ENCODE data around the gene ETNPPL. TPM values are rescaled to one million over a fixed set of nuclear protein-coding genes. Genes with fewer than 3 reads are reported as not detected.

The ETNPPL gene
- total and polyA plus RNA-seq, 2 of the 13 experiments (the other 11 are each of a cell fraction or from before 2014, with no cell fraction given) = 1.4 to 6.0 TPM

DNA sequence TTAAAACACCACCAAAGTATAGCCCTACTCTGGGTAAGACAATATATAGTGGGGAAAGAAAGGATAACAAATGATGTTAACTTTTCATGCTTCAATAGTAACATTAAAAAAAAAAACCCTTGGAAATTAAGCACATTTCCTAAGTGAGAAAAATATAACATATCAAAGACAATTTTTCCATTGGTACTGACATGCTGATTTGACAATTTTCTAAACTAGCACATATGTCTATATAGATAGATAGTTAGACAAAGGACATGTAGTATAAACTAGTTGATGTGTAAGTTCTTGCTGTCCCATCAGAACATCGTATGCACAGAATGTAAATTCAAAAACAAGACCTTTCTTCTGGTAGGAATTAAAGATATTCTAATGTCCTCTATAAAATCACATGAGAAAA, 47.2 kb upstream of the ETNPPL start:
- no peak overlapping the region for H2AFZ ChIP-seq (ENCODE audit: low read length)
- H3K4me3 ChIP-seq (replicated peaks in 1 of 3; ENCODE audit: insufficient read depth in 1 of 3, low read depth in 2 of 3, low read length in 3 of 3) = no peak overlapping the region
- ChIA-PET POLR2A (no interaction called here), CTCF (ENCODE audit: low intra/inter-chr PET ratio, low total read pairs) (no interaction called here)
- TF ChIP-seq MTA3 (CRISPR knock-in tag; IDR thresholded peaks at IDR 0.05) (no peak), ZNF382 (CRISPR knock-in tag; IDR thresholded peaks at IDR 0.05; ENCODE audit: borderline replicate concordance) (no peak), ASH2L (IDR thresholded peaks at IDR 0.05; ENCODE audit: insufficient read length, low read depth, low read length) (no peak), KDM2A (CRISPR knock-in tag; IDR thresholded peaks at IDR 0.05; ENCODE audit: borderline replicate concordance, low read depth) (no peak), MAFF (IDR thresholded peaks at IDR 0.05; ENCODE audit: low read depth, low read length) (peak; percentile 60), GLI4 (CRISPR knock-in tag; IDR thresholded peaks at IDR 0.05; ENCODE audit: borderline replicate concordance) (no peak), ZNF207 (IDR thresholded peaks at IDR 0.05; ENCODE audit: borderline replicate concordance) (no peak), GFI1 (CRISPR knock-in tag; IDR thresholded peaks at IDR 0.05; ENCODE audit: borderline replicate concordance) (no peak), HDAC6 (IDR thresholded peaks at IDR 0.05; ENCODE audit: low read depth, low read length) (no peak), PHF21A (CRISPR knock-in tag; IDR thresholded peaks at IDR 0.05) (no peak), ZBTB42 (CRISPR knock-in tag; IDR thresholded peaks at IDR 0.05) (no peak), MAFK (conservative IDR thresholded peaks at IDR 0.05 in 1 of 2, IDR thresholded peaks at IDR 0.05 in 1 of 2; ENCODE audit: low read length in 2 of 2) (peak; percentile 64 to 66), ZKSCAN8 (CRISPR knock-in tag; IDR thresholded peaks at IDR 0.05; ENCODE audit: borderline replicate concordance) (no peak), ZNF883 (CRISPR knock-in tag; IDR thresholded peaks at IDR 0.05; ENCODE audit: not compliant biosample characterization) (no peak)
- in situ Hi-C loops (cut with HindIII; ENCODE audit: extremely low pct_ligation_motif_present, low pct_unique_long_range_greater_than_20kb) (no loop called here), intact Hi-C loops (cut with micrococcal nuclease; ENCODE audit: unreplicated experiment) (no loop called here)
- H3K36me3 ChIP-seq (replicated peaks in 1 of 2; ENCODE audit: control insufficient read depth in 1 of 2, insufficient read depth in 2 of 2, low read length in 2 of 2) = no peaks in the 10 kb centered on the region
- H3K27ac ChIP-seq (ENCODE audit: extremely low read length, insufficient read depth, low read length) = no peak overlapping the region
- no peaks in the 10 kb centered on the region for H3K79me2 ChIP-seq (ENCODE audit: insufficient read depth, low read length)
- H3K9ac ChIP-seq (ENCODE audit: insufficient read depth, low read depth, low read length) = no peak overlapping the region
- FAIRE-seq (no peak), ATAC-seq (no peak), DNase-seq (ENCODE audit: low spot score) (no peak)
- no peaks in the 10 kb centered on the region for H3K9me3 ChIP-seq (ENCODE audit: low read length)
- BruUV-seq (replicated peaks) = no TSS peak
- H4K20me1 ChIP-seq (ENCODE audit: insufficient read depth, low read length) = no peaks in the 10 kb centered on the region
- 0% methylated on average over 1 of the region's 1 CpG for WGBS (ENCODE audit: low lambda C conversion rate)
- H3K4me2 ChIP-seq (ENCODE audit: low read depth, low read length) = no peak overlapping the region
- no peaks in the 10 kb centered on the region for H3K4me1 ChIP-seq (ENCODE audit: insufficient read depth, low read length)
- H3K27me3 ChIP-seq (ENCODE audit: control insufficient read depth in 1 of 2, insufficient read depth in 2 of 2, low read length in 2 of 2) = no peaks in the 10 kb centered on the region

All from HepG2 (cell line).